GM19324 (cell line): Measurements from ENCODE around the gene GDPGP1.

Experiments
- ATAC-seq: cut with Tn5 transposase; IDR thresholded peaks from one replicate; pipeline ENCODE4 v1.9.1; 2021; ENCODE audit warnings: mild to moderate bottlenecking, moderate library complexity; ENCODE audit not compliant: unreplicated experiment, low FRiP score

The GDPGP1 gene

GRCh38 chr15:90294159-90294558 lies 60.1 kb downstream of the GDPGP1 start:
- ATAC-seq, result no peak

- ATAC-seq, result no peak
Measured at GRCh38 chr15:90294601-90295269, 60.7 kb downstream of the GDPGP1 start.

GRCh38 chr15:90295270-90295648 lies 61.2 kb downstream of the GDPGP1 start:
- ATAC-seq, result no peak
